Endothelial cell of umbilical vein (primary cell): ENCODE results near the gene PLPPR3.

ENCODE experiments used
- EZH2 ChIP-seq: IDR thresholded peaks from 2 replicates; pipeline ENCODE4 v1.6.1; 2012; ENCODE audit warnings: borderline replicate concordance, low read depth, mild to moderate bottlenecking, moderate library complexity, low read length, inconsistent platforms; ENCODE audit not compliant: severe bottlenecking
- FOS ChIP-seq: IDR thresholded peaks from 2 replicates; pipeline ENCODE4 v1.6.1; 2011; ENCODE audit warnings: mild to moderate bottlenecking, low read length, moderate library complexity, borderline replicate concordance; ENCODE audit not compliant: insufficient read depth
- GATA2 ChIP-seq: IDR thresholded peaks from 2 replicates; pipeline ENCODE4 v1.7.0; 2011; ENCODE audit warnings: low read depth, mild to moderate bottlenecking, moderate library complexity, mixed read lengths, low read length; ENCODE audit not compliant: insufficient read length, insufficient read depth
- JUN ChIP-seq: IDR thresholded peaks from 2 replicates; pipeline ENCODE4 v1.6.1; 2011; ENCODE audit warnings: borderline replicate concordance, low read depth; ENCODE audit not compliant: insufficient read length, insufficient read depth
- MYC ChIP-seq: IDR thresholded peaks from one replicate; pipeline ENCODE4 v1.6.1; 2011; ENCODE audit warnings: mild to moderate bottlenecking, low read depth, low read length
- POLR2A ChIP-seq: IDR thresholded peaks from 2 replicates; pipeline ENCODE4 v1.6.1; 2012; ENCODE audit warnings: low read depth, mild to moderate bottlenecking, control low read depth, low read length
- POLR2AphosphoS5 ChIP-seq: IDR thresholded peaks from 2 replicates; pipeline ENCODE4 v1.6.1; 2012; ENCODE audit warnings: low read depth, mild to moderate bottlenecking, control low read depth, low read length, moderate library complexity; ENCODE audit not compliant: insufficient read depth
- TF ChIP-seq, protein P1 (sequence below), 2 donors: IDR thresholded peaks; 1 replicate in 1 of 2; 2 replicates in 1 of 2; pipeline ENCODE4 v1.5.1; 2011; ENCODE audit warnings: low read length in 2 of 2, mild to moderate bottlenecking in 2 of 2, moderate library complexity in 2 of 2, control low read depth in 1 of 2, inconsistent platforms in 1 of 2, low read depth in 1 of 2; ENCODE audit not compliant: insufficient read depth in 1 of 2; ENCODE audit errors: extremely low read depth in 1 of 2
- TF ChIP-seq, protein P2 (sequence below): IDR thresholded peaks from 2 replicates; pipeline ENCODE4 v1.6.1; 2011; ENCODE audit not compliant: insufficient read depth, insufficient read length

- TF ChIP-seq, protein P1, sequence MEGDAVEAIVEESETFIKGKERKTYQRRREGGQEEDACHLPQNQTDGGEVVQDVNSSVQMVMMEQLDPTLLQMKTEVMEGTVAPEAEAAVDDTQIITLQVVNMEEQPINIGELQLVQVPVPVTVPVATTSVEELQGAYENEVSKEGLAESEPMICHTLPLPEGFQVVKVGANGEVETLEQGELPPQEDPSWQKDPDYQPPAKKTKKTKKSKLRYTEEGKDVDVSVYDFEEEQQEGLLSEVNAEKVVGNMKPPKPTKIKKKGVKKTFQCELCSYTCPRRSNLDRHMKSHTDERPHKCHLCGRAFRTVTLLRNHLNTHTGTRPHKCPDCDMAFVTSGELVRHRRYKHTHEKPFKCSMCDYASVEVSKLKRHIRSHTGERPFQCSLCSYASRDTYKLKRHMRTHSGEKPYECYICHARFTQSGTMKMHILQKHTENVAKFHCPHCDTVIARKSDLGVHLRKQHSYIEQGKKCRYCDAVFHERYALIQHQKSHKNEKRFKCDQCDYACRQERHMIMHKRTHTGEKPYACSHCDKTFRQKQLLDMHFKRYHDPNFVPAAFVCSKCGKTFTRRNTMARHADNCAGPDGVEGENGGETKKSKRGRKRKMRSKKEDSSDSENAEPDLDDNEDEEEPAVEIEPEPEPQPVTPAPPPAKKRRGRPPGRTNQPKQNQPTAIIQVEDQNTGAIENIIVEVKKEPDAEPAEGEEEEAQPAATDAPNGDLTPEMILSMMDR (IDR thresholded peaks at IDR 0.05; ENCODE audit: extremely low read depth in 1 of 2, insufficient read depth in 1 of 2, low read depth in 1 of 2, low read length in 2 of 2) = no peak
- TF ChIP-seq POLR2AphosphoS5 (no peak), EZH2 (no peak), POLR2A (no peak), FOS (no peak), JUN (no peak), MYC (no peak), GATA2 (no peak)
- TF ChIP-seq, protein P2, sequence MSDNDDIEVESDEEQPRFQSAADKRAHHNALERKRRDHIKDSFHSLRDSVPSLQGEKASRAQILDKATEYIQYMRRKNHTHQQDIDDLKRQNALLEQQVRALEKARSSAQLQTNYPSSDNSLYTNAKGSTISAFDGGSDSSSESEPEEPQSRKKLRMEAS = no peak
These were observed 31.3 kb upstream of the PLPPR3 start for GRCh38 chr19:853014-853585.
